NCI-H2107 treated with DMSO at 0.1 percent for 48 hours (cell line): ENCODE measurements around the gene HIVEP2.

ENCODE experiments used
- DNase-seq: peaks from one replicate; lab custom pipeline; 2025; ENCODE audit not compliant: unreplicated experiment; lab: John Stamatoyannopoulos, UW

Gene HIVEP2

GRCh38 chr6:142918339-142919042 lies 26.5 kb downstream of the HIVEP2 start:
- DNase-seq, result no peak

- no peak for DNase-seq
Measured at GRCh38 chr6:142916881-142917280, 28.1 kb downstream of the HIVEP2 start.

- DNase-seq, result no peak
Measured at GRCh38 chr6:142914937-142915697, 29.9 kb downstream of the HIVEP2 start.

- DNase-seq, result no peak
Measured at GRCh38 chr6:142914369-142914768, 30.6 kb downstream of the HIVEP2 start.

GRCh38 chr6:142913511-142914047 lies 31.4 kb downstream of the HIVEP2 start:
- DNase-seq, result no peak

GRCh38 chr6:142913036-142913510 lies 31.9 kb downstream of the HIVEP2 start:
- no peak for DNase-seq

- DNase-seq, result no peak
Measured at GRCh38 chr6:142912125-142912524, 32.9 kb downstream of the HIVEP2 start.

- DNase-seq, result no peak
Measured at GRCh38 chr6:142911430-142911829, 33.5 kb downstream of the HIVEP2 start.

- no peak for DNase-seq
Measured at GRCh38 chr6:142909686-142910085, 35.3 kb downstream of the HIVEP2 start.

GRCh38 chr6:142908235-142908634 lies 36.7 kb downstream of the HIVEP2 start:
- no peak for DNase-seq

GRCh38 chr6:142907544-142907943 lies 37.4 kb downstream of the HIVEP2 start:
- DNase-seq, result no peak

GRCh38 chr6:142906945-142907470 lies 38.0 kb downstream of the HIVEP2 start:
- DNase-seq, result peak; percentile 30

GRCh38 chr6:142903812-142904211 lies 41.2 kb downstream of the HIVEP2 start:
- no peak for DNase-seq

- DNase-seq, result peak; percentile 72
Measured at GRCh38 chr6:142902636-142903053, 42.3 kb downstream of the HIVEP2 start.

GRCh38 chr6:142901611-142902010 lies 43.4 kb downstream of the HIVEP2 start:
- no peak for DNase-seq

- peak; percentile 8 for DNase-seq
Measured at GRCh38 chr6:142900227-142900971, 44.6 kb downstream of the HIVEP2 start.

- DNase-seq, result no peak
Measured at GRCh38 chr6:142898927-142899895, 45.8 kb downstream of the HIVEP2 start.

- DNase-seq, result no peak
Measured at GRCh38 chr6:142897659-142898058, 47.3 kb downstream of the HIVEP2 start.

GRCh38 chr6:142896732-142897131 lies 48.2 kb downstream of the HIVEP2 start:
- DNase-seq, result no peak

GRCh38 chr6:142893088-142893487 lies 51.9 kb downstream of the HIVEP2 start:
- DNase-seq, result no peak
